NCI-H774 (cell line): ENCODE results near the gene SLC43A3.

Experiments
- DNase-seq: peaks from one replicate; lab custom pipeline; 2025; lab: John Stamatoyannopoulos, UW

Gene SLC43A3

GRCh38 chr11:57427727-57428082 lies 784 bp upstream of the SLC43A3 start:
- no peak for DNase-seq

DNA sequence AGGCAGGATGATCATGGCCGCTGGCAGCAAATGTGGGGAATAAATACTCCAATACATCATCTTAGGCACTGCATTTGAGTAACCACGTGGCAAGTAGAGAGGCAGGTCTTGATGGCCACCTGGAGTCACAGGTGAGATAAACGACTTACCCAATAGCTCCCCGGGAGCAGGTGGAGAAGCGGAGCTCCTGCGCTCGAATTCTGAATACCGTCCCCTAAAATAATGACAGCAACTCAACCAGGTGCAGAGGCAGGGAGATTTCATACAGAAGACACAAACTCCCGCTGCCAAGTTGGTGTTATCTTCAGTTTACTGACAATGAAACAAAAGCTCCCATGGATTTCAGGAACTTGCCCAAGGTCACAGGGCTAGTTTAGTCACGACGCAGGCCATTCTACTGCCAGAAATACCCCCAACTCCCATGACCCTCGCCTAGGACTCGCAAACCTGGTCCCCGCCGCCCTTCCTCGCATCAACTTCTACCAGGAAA lies 437 bp downstream of the SLC43A3 start:
- no peak for DNase-seq

- DNase-seq, result no peak
These were observed 1.1 kb downstream of the SLC43A3 start for GRCh38 chr11:57425565-57426438.

DNA sequence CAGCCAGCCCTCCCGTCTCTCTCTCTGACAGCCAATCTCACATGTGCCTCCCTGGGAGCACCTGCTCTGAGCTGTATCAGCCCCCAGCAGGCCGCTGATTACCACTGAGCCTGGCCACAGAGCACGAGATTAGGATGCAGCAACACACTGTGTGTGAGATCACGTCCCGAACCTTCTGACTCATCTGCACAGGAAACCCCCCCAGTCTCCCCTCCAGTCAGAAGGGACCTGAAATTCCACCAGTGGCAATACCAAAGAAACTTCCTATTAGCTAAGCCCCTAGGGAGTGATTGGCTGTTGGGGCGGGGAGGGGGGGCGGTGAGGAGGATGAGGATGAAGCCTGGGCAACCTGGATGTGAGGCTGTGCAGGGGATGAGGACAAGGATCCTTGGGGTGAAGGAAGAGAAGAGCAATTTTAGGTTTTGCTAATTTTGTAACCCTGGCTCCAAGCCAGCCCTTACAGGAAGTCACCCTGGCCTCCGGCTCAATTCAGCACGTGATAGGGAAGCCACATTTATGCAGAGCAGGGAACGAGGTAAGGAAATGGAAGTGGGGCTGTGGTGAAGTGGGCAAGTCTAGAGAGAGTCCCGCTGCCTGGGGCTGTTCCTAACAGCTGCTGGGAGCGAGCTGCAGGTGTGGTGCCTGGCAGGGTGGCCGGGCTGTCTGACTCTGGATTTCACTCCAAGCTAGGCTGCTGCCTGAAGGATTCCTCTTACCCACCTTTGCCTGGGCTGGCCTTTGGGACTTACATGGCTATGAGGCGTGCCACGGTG lies 1.9 kb downstream of the SLC43A3 start:
- no peak for DNase-seq

GRCh38 chr11:57424137-57424791 lies 2.7 kb downstream of the SLC43A3 start:
- no peak for DNase-seq

DNA sequence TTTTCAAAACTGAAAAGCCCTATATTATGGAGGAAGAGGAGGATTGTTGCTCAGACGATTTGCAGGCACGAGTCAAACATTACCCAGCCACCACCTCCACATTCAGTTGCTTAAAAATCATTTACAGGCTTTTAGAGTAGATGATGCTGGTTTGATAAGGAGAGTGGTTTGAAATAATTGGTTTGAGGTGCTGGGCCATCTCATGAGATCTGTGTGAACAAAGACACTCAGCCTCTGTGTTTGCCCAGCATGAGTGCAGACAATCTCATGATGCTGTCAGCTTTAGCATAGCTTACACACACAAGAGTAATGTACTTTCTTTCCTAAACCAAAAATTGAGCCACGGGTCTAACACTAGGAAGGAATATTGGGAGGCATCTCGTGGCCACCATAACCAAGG lies 4.3 kb downstream of the SLC43A3 start:
- DNase-seq, result no peak

DNA sequence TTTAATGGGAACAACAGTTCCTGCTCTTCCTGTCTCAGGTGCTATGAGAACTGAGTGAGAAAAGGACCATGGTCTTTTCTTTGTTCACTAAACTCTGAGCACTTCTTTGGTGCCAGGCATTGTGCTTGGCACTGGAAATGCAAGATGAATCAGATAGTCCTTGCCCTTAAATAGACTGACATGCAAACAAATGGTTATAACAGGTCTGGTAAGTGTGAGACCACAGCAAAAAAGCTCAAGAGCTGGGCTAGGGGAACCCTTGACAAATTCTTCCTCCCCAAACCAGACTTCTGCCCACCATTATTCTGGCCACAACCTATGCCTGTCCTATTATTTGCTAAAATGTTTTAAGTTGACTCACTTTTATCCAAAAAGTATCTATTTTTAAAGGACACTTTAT lies 5.1 kb downstream of the SLC43A3 start:
- DNase-seq, result no peak

DNA sequence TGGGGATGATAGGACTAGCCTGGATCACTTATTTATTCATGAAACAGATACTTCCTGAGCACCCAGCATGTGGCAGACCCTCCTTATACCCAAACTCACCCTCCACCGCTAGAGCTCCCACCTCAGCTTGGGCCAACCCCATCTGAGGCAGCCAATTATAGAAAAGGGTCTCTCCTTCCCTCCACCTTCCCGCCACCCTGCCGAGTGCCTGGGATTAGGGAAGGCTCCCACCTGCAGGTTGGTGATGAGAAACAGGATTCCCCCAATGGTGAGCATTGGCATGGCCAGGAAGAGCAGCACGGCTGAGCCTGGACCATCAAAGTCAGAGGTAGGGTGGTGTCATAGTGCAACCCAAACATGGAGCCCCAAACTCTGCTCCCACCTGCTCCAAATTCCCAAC lies 5.9 kb downstream of the SLC43A3 start:
- DNase-seq, result no peak

DNA sequence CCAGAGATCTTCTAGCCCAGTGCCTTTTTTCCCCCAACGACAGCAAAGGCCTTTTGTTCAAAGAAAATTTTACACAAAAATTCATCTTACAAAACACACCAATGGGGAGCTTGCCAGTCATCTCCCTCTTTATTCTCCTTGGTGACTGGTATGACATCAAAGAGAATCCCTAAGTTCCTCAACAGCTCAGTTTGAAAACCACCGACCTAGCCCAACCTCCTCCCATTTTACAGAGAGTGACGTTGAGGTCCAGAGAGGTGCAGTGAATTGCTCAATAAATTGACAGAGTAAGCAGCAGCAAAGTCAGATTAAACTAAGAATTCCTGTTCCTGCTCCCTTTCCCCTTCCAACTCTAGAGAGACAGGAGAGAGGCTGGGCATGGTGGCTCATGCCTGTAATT lies 7.8 kb downstream of the SLC43A3 start:
- no peak for DNase-seq

DNA sequence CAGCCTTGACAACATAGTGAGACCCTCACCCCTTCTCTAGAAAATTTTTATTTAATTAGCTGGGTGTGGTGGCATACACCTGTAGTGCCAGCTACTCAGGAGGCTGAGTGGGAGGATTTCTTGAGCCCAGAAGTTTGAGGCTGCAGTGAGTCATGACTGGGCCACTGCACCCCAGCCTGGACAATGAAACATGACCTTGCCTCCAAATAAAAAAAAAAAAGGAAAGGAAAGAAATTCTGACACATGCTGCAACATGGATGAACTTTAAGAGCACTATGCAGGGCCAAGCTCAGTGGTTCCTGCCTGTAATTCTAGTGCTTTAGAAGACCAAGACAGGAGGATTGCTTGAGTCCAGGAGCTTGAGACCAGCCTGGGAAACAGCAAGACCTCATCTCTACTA lies 8.8 kb downstream of the SLC43A3 start:
- DNase-seq, result no peak

- no peak for DNase-seq
These were observed 9.9 kb downstream of the SLC43A3 start for GRCh38 chr11:57417056-57417455.

DNA sequence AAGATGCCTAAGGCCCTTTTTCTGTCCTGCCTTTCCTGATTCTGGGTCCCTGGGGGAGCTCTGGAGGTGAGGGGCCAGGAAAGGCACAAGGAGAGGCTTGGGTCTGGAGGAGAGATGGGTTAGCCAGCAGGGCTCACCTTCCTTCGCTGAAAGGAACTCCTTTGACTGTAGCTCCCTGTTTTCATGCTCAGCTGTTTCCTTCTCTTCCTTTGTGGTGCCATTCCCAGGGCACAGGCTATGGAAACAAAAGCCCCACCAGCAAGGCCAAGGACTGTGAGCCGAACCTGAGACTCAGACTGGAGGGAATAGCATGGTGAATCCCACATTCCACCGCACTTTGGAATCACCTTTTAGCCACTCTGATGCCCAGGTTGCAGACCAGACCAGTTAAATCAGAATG lies 10.5 kb downstream of the SLC43A3 start:
- DNase-seq, result no peak

DNA sequence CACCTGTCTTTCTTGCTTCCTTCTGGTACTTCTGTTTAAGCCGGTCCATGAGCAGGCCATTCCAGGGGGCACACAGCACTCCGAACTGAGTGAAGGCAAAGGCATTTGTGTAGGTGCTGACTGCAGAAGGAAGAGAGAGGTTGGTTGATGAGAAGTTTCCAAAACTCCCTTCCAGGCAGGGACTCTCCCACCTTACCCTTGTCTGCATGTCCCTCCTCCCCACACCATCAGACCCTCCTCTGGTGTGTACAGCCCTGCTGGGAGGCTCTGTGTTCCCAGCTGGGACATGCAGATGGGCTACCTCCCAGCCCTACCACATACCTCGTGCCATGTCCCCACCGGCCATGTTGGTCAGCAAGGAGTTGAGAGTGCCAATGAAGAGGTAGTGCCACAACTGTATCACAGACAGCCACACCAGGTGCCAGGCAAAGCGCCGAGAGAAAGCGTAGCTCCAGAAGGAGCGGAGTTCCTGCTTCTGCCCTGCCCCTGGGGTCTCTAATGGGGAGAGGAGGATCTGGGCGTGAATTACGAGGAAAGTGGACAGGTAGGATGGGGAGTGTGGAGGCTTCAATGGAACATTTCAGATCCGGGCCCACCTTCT lies 12.2 kb downstream of the SLC43A3 start:
- no peak for DNase-seq

DNA sequence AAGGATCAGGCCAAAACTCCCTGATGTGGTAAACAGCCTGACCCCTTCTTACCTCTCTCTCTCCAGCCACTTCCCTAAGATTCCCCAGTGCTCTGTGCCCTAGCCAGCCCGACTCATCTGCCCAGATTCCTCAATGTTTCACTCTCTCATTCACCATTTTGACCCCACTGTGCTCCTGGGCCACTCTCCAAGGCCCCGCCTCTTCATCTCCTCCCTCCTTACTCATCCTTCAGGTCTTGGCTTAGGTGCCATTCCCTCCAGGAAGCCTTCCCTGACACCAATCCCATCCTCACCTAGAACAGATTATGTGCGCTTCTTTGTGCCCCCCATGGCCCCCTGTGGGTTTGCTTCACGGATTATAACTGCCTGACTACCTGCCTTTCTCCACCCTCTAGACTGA lies 13.2 kb downstream of the SLC43A3 start:
- DNase-seq, result no peak

DNA sequence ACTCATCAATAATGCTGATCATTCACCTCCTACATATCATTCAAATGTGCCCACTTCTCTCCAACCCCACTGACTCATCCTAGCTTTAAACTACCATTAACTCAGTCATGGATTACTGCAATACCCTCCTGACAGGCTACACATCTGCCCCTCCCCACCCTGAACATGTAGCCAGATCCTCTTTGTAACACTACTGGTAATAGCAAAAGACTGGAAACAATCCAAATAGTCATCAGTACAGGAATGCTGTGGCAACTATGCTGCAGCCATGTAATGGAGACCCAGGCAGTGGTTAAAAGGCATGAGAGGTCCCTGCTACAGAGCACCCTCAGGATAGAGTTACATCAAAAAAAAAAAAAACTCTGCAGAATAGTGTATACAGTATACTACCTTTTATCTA lies 16.6 kb downstream of the SLC43A3 start:
- DNase-seq, result no peak

- no peak for DNase-seq
These were observed 17.4 kb downstream of the SLC43A3 start for GRCh38 chr11:57409321-57410100.

- DNase-seq, result no peak
These were observed 18.1 kb downstream of the SLC43A3 start for GRCh38 chr11:57408771-57409170.

GRCh38 chr11:57407941-57408475 lies 18.9 kb downstream of the SLC43A3 start:
- DNase-seq, result no peak

GRCh38 chr11:57407010-57407920 lies 19.7 kb downstream of the SLC43A3 start:
- DNase-seq, result no peak

DNA sequence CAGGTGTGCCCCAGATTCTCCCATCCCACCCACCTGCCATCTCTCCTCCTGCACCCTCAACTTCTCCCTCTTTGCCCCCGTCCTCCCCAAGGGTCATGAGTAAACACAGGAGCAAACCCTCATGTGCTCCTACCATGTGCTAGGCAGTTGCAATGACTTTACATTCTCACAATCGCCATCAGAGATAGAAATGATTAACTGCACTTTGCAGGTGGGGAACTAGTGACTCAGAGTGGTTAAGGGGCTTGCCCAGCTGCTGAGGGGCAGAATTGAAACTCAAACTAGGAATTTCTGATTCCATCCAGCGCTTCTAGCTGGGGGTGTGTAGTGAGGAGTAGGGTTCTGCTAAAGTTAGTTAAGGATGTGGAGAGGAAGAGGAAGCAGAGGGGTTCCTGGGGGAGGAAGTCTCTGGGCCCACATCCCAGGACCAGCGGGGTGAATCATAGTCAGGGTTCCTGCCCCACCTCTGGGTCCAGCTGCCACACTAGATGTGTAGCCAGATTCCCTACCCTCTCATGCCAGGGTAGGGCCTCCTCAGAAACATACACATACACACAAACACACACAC lies 20.5 kb downstream of the SLC43A3 start:
- no peak for DNase-seq
